Measurements from ENCODE around the gene ASH1L.
"Not testable (repeated sequence)": the region's sequence is repeated elsewhere in the genome, so short reads cannot be mapped to it uniquely, and the experiment has no call there.

ASH1L gene

GRCh38 chr1:155574077-155574476 lies 11.5 kb upstream of the ASH1L start:
- DNase-seq (ENCODE audit: insufficient read length, low spot score) (no peak), FAIRE-seq (no peak)
- no peak for TF ChIP-seq POLR2A (IDR thresholded peaks at IDR 0.05; ENCODE audit: low read depth, low read length)

DNA sequence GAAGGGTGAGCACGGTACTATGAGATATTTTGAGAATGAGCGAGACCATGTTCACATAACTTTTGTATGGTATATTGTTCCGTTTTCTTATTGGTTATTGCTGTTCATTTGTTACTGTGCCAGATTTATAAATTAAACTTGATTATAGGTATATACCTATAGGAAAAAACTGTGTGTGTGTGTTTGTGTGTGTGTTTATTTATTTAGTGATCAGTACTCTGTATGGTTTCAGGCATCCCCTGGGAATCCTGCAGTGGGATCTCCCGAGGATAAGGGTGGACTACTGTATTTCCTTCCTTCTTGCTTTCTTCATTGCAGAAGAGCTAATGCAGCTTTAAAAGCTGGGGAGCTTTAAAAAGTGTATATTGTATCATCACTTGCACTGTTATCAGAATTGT lies 8.0 kb upstream of the ASH1L start:
- DNase-seq (ENCODE audit: insufficient read length, low spot score) (no peak), FAIRE-seq (no peak)
- TF ChIP-seq POLR2A (IDR thresholded peaks at IDR 0.05; ENCODE audit: low read depth, low read length): no peak

DNA sequence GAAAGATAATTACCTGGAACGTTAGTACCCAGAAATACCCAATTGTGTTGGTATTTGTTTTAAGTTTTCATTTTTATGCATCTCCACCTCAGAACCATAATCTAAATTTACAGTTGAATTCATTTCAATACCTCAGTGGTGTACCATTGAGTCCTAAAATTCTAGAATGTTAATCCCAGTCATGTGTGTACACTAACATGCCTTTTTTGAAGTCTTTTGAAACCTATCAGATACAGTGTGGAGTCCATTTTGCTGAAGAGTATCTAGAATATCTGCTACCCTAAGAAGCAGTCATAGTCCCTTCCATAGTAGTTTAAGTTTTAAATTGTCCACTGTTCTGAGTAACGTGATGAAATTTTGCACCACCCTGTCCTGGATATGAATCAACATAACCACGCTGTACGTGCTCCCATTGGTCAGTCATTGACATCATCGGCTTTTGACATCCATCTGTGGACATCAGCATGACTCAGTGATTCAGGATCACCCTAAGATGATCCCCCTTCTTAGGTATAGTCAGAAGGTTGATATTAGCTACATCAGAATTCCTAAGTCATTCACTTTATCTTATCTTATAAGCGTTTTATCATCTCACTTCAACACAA lies 7.5 kb upstream of the ASH1L start:
- FAIRE-seq: no peak

GRCh38 chr1:155563377-155564022 lies 897 bp upstream of the ASH1L start:
- not testable (repeated sequence) for FAIRE-seq; DNase-seq (ENCODE audit: insufficient read length, low spot score)

More for the DNA sequence above, 7.5 kb upstream of the ASH1L start:
- DNase-seq (ENCODE audit: insufficient read length, low spot score): no peak
- TF ChIP-seq POLR2A (IDR thresholded peaks at IDR 0.05; ENCODE audit: low read depth, low read length): no peak

DNA sequence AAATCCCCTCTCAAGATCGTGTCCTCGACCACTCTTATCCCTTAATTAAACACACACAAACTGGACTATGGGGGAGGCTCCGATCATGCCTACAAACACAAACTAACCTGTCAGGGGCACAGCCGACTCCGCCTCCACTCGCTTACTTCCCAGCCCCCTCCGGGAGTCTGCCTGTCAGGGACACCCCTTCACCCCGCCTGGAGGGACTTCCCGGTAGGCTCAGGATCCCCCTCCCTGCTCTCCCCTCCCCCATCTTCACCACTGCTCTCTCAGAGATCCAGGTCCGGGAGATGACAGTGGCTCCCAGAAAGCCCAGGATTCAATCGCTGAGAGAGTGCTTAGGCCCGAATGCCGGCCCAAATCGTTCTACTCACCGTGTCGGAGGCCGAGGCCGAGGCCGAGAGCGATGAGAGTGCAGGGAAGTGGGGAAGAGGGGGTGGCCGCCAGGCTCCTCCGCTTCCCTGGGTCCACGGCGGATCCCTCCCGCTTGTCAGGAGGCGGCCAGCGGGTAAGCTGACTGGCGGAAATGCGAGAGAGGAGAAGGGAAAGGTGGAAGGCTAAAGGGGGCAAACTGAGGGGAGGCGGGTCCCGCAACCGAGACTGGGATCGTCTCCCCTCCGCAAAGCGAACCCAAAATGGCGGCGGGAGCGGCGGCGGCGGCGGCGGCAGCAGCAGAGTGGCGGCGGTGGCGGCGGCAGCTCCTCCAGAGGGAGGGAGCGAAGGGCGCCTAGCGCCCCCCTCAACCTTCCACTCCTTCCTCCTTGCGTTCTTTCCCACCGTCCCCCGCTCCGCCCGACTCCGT lies 623 bp downstream of the ASH1L start:
- peak; percentile 23 for DNase-seq (ENCODE audit: insufficient read length, low spot score)
- FAIRE-seq: not testable (repeated sequence)

GRCh38 chr1:155555915-155556314 lies 6.7 kb downstream of the ASH1L start:
- no peak for TF ChIP-seq POLR2A (IDR thresholded peaks at IDR 0.05; ENCODE audit: low read depth, low read length)
- DNase-seq (ENCODE audit: insufficient read length, low spot score) (no peak), FAIRE-seq (no peak)

GRCh38 chr1:155553349-155553748 lies 9.3 kb downstream of the ASH1L start:
- FAIRE-seq (no peak), DNase-seq (ENCODE audit: insufficient read length, low spot score) (no peak)
- TF ChIP-seq POLR2A (IDR thresholded peaks at IDR 0.05; ENCODE audit: low read depth, low read length): no peak

DNA sequence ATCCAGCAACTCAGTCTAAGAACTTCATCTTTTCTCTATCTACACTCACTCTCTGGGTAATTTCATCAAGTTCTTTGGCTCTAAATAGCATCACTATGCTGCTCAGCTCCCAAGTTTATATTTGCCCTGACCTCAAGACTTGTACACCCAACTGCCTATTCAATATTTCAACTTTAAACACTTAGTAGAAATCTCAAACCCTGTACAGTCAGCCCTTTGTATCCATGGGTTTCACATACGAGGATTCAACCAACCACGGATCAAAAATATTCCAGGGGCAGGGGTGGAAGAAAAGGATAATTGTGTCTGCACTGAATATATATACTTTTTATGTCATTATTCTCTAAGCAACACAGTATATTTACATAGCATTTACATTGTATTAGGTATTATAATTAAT lies 13.9 kb downstream of the ASH1L start:
- TF ChIP-seq POLR2A (IDR thresholded peaks at IDR 0.05; ENCODE audit: low read depth, low read length): no peak
- DNase-seq (ENCODE audit: insufficient read length, low spot score) (no peak), FAIRE-seq (no peak)

GRCh38 chr1:155540000-155540874 lies 22.4 kb downstream of the ASH1L start:
- FAIRE-seq (no peak), DNase-seq (ENCODE audit: insufficient read length, low spot score) (no peak)
- no peak for TF ChIP-seq POLR2A (IDR thresholded peaks at IDR 0.05; ENCODE audit: low read depth, low read length)

- no peak for TF ChIP-seq POLR2A (IDR thresholded peaks at IDR 0.05; ENCODE audit: low read depth, low read length)
- FAIRE-seq (no peak), DNase-seq (ENCODE audit: insufficient read length, low spot score) (no peak)
Observed at GRCh38 chr1:155537193-155537592, 25.4 kb downstream of the ASH1L start.

GRCh38 chr1:155531624-155532023 lies 31.0 kb downstream of the ASH1L start:
- no peak for FAIRE-seq

GRCh38 chr1:155529929-155530328 lies 32.7 kb downstream of the ASH1L start:
- no peak for TF ChIP-seq POLR2A (IDR thresholded peaks at IDR 0.05; ENCODE audit: low read depth, low read length)
- no peak for DNase-seq (ENCODE audit: insufficient read length, low spot score)
- FAIRE-seq: no peak

More at GRCh38 chr1:155531624-155532023, 31.0 kb downstream of the ASH1L start:
- no peak for TF ChIP-seq POLR2A (IDR thresholded peaks at IDR 0.05; ENCODE audit: low read depth, low read length)
- no peak for DNase-seq (ENCODE audit: insufficient read length, low spot score)

DNA sequence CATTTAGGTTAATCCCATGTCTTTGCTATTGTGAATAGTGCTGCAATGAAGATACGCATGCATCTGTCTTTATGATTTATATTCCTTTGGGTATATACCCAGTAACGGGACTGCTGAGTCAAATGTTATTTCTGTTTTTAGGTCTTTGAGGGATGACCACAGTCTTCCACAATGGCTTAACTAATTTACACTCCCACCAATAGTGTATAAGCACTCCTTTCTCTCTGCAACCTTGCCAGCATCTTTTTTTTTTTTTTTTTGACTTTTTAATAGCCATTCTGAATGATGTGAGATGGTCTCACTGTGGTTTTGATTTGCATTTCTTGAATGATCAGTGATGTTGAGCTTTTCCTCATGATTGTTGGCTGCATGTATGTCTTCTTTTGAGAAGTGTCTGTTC lies 33.5 kb downstream of the ASH1L start:
- FAIRE-seq (no peak), DNase-seq (ENCODE audit: insufficient read length, low spot score) (no peak)
- no peak for TF ChIP-seq POLR2A (IDR thresholded peaks at IDR 0.05; ENCODE audit: low read depth, low read length)

GRCh38 chr1:155527677-155528076 lies 34.9 kb downstream of the ASH1L start:
- DNase-seq (ENCODE audit: insufficient read length, low spot score) (no peak), FAIRE-seq (no peak)
- TF ChIP-seq POLR2A (IDR thresholded peaks at IDR 0.05; ENCODE audit: low read depth, low read length): no peak
